Measurements from ENCODE around the gene OSBPL3.

DNA sequence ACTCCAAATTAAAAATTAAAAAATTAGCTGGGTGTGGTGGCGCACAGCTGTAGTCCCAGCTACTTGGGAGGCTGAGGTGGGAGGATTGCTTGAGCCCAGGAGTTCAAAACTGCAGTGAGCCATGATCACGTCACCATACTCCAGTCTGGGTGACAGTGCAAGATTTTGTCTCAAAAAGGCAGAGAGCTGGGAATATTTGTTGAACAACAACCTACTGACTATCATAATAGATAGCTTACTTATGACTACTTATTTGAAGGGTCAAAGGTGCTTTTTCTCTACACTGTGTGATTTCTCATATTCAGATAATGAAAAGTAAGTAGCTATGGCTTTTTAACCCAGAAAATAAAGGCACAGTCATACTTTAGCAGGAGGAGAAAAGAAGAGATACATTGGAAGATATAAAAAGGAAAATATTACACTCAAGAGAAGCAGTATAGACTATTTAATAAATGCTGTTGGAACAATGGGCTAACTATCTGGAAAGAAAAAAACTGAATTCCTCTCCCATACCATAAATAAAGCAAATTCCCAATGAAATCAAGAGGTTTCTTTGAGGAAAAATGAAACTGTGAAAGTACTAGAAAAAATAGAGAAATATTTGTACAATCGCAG is 229.4 kb downstream of the OSBPL3 start:
- TF ChIP-seq, protein P1, sequence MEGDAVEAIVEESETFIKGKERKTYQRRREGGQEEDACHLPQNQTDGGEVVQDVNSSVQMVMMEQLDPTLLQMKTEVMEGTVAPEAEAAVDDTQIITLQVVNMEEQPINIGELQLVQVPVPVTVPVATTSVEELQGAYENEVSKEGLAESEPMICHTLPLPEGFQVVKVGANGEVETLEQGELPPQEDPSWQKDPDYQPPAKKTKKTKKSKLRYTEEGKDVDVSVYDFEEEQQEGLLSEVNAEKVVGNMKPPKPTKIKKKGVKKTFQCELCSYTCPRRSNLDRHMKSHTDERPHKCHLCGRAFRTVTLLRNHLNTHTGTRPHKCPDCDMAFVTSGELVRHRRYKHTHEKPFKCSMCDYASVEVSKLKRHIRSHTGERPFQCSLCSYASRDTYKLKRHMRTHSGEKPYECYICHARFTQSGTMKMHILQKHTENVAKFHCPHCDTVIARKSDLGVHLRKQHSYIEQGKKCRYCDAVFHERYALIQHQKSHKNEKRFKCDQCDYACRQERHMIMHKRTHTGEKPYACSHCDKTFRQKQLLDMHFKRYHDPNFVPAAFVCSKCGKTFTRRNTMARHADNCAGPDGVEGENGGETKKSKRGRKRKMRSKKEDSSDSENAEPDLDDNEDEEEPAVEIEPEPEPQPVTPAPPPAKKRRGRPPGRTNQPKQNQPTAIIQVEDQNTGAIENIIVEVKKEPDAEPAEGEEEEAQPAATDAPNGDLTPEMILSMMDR (IDR thresholded peaks at IDR 0.05): no peak
- no peak for TF ChIP-seq POLR2A (IDR thresholded peaks at IDR 0.05)

Data from esophagus squamous epithelium (tissue), 4 donors.